ENCODE measurements around the gene PTPRO. TPM values are rescaled to one million over a fixed set of nuclear protein-coding genes. Genes with fewer than 3 reads are reported as not detected.

Gene PTPRO
- polyA plus RNA-seq, 2 of the 4 experiments (the other 2 are of a cell fraction): 0.04 TPM; not detected in 1

DNA sequence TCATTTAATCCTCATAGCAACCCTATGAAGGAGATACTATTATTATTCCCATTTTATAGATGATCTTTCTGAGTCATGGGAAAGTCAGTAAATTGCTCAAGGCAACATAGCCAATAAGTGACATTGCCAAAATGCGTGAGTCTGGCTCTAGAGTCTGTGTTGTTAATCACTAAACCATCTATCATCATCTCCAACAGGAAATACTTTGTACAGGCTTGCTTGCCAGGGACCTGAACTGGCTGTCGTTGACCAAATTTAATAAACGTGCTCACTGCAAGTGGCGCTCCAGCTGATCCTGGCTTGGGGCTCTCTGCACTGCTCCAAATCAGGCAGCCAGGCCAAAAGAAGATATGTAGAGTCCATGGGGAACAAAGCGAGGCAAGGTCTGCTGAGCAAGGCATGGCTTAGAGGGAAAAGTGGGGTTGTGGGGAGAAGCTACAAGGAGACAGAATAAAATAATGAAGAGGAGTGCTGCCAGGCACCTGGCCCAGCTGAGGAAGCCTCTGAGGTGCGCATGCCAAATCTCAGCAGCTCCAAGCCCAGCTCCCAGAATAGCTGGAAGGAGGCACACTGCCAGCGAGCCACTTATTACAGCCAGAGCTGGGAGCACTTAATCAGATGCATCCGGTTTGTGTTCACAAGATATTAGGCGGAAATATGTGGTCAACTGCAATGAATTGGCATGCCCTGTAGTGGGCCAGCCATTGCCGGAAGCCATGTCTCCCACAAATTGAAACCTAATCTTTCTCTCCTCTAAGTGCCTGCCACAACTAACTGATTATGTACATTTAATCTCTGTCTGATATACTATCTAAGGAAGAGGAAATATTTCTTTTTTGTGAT is 43.3 kb upstream of the PTPRO start (continued):
- TF ChIP-seq, protein P1, sequence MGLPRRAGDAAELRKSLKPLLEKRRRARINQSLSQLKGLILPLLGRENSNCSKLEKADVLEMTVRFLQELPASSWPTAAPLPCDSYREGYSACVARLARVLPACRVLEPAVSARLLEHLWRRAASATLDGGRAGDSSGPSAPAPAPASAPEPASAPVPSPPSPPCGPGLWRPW (IDR thresholded peaks at IDR 0.05): no peak
- no peak for TF ChIP-seq ZNF302 (CRISPR knock-in tag; IDR thresholded peaks at IDR 0.05)
- no peak for TF ChIP-seq MAFK (IDR thresholded peaks at IDR 0.05; ENCODE audit: partially characterized antibody)

DNA sequence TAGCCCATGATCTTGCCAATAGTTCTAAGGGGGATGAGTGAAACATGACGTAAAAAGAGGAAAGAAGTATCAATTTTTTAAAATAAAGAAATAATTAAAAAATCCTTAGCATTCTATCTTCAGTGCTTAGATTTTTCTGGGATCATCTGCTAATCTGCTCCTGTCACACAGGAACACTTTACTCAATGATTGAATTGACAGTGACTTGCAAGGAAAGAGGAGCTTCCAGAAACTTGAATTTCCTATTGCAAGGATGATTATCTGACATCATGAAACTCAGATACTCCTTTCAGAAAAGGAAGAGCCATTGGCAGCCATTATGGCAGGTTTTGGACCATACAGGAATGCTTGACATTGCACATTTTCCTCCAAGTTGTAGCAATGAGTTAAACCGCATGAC is 41.4 kb upstream of the PTPRO start:
- POLR2A ChIA-PET: no interaction called here
- H3K4me3 ChIP-seq: no peak overlapping the region
- no peak overlapping the region for H3K4me2 ChIP-seq
- DNase-seq (ENCODE audit: low read depth in 1 of 2, low spot score in 1 of 2): no peak
- TF ChIP-seq, protein P2, sequence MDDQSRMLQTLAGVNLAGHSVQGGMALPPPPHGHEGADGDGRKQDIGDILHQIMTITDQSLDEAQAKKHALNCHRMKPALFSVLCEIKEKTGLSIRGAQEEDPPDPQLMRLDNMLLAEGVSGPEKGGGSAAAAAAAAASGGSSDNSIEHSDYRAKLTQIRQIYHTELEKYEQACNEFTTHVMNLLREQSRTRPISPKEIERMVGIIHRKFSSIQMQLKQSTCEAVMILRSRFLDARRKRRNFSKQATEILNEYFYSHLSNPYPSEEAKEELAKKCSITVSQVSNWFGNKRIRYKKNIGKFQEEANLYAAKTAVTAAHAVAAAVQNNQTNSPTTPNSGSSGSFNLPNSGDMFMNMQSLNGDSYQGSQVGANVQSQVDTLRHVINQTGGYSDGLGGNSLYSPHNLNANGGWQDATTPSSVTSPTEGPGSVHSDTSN (IDR thresholded peaks at IDR 0.05): no peak
- no peak for TF ChIP-seq CEBPB (IDR thresholded peaks at IDR 0.05)
- ATAC-seq: no peak
- H3K4me1 ChIP-seq: no peaks in the 10 kb centered on the region
- H3K9me3 ChIP-seq: no peaks in the 10 kb centered on the region
- WGBS (ENCODE audit: missing lambda C conversion rate): 41% methylated on average over 2 of the region's 2 CpGs
- no peak overlapping the region for H3K27ac ChIP-seq
- CTCF ChIA-PET: interaction anchor here (1.4 to 2.7 kb wide), 5 partner anchors 11 to 246 kb away, joined by 3 to 14 read pairs (median 5); partner anchors contain the start of gene RERG
- FAIRE-seq: no peak

DNA sequence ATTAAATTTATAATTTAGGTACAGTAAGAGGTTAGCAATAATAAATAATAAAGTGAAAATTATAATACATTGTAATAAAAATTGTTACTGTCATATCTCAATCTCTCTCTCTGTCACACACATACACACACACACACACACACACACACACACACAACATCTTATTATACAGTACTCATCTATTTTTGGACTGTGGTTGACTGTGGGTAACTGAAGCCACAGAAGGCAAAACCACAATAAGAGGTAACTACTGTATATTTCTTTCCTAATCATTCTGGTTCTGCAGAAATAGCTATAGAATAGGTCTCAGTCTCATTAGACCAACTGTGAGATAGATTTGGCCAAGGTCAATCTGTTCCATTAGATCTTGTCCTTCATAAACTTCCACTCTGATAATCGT is 33.1 kb upstream of the PTPRO start:
- H3K4me3 ChIP-seq: no peak overlapping the region
- ATAC-seq (no peak), DNase-seq (ENCODE audit: low read depth in 1 of 2, low spot score in 1 of 2) (no peak), FAIRE-seq (no peak)
- H3K4me2 ChIP-seq: no peak overlapping the region
- no peak overlapping the region for H3K27ac ChIP-seq
- ChIA-PET CTCF (no interaction called here), POLR2A (no interaction called here)
- 0% methylated on average over 1 of the region's 1 CpG for WGBS (ENCODE audit: missing lambda C conversion rate)
- no peaks in the 10 kb centered on the region for H3K4me1 ChIP-seq
- TF ChIP-seq TFCP2L1 (CRISPR knock-in tag; IDR thresholded peaks at IDR 0.05) (no peak), HOXB13 (CRISPR knock-in tag; IDR thresholded peaks at IDR 0.05; ENCODE audit: low read depth) (no peak), ZC3H11A (IDR thresholded peaks at IDR 0.05) (no peak), FOSL2 (IDR thresholded peaks at IDR 0.05) (no peak), FOSL2 (CRISPR knock-in tag; IDR thresholded peaks at IDR 0.05) (no peak), RFX5 (IDR thresholded peaks at IDR 0.05) (no peak), HOXA7 (CRISPR knock-in tag; IDR thresholded peaks at IDR 0.05) (no peak), POLR2A (IDR thresholded peaks at IDR 0.05; ENCODE audit: low read length) (no peak), ESRRA (IDR thresholded peaks at IDR 0.05; ENCODE audit: borderline replicate concordance, low read length) (no peak), RNF2 (IDR thresholded peaks at IDR 0.05; ENCODE audit: borderline replicate concordance, low read depth) (no peak), JUN (IDR thresholded peaks at IDR 0.05) (no peak), CHD2 (IDR thresholded peaks at IDR 0.05; ENCODE audit: low read length, partially characterized antibody) (no peak), NFE2L2 (conservative IDR thresholded peaks at IDR 0.05; ENCODE audit: low read length) (no peak)
- TF ChIP-seq, protein P3, sequence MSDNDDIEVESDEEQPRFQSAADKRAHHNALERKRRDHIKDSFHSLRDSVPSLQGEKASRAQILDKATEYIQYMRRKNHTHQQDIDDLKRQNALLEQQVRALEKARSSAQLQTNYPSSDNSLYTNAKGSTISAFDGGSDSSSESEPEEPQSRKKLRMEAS (IDR thresholded peaks at IDR 0.05): no peak
- TF ChIP-seq, protein P4, sequence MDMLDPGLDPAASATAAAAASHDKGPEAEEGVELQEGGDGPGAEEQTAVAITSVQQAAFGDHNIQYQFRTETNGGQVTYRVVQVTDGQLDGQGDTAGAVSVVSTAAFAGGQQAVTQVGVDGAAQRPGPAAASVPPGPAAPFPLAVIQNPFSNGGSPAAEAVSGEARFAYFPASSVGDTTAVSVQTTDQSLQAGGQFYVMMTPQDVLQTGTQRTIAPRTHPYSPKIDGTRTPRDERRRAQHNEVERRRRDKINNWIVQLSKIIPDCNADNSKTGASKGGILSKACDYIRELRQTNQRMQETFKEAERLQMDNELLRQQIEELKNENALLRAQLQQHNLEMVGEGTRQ (IDR thresholded peaks at IDR 0.05): no peak
- TF ChIP-seq, protein P5, sequence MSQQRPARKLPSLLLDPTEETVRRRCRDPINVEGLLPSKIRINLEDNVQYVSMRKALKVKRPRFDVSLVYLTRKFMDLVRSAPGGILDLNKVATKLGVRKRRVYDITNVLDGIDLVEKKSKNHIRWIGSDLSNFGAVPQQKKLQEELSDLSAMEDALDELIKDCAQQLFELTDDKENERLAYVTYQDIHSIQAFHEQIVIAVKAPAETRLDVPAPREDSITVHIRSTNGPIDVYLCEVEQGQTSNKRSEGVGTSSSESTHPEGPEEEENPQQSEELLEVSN (IDR thresholded peaks at IDR 0.05; ENCODE audit: borderline replicate concordance, low read depth): no peak
- TF ChIP-seq, protein P6, sequence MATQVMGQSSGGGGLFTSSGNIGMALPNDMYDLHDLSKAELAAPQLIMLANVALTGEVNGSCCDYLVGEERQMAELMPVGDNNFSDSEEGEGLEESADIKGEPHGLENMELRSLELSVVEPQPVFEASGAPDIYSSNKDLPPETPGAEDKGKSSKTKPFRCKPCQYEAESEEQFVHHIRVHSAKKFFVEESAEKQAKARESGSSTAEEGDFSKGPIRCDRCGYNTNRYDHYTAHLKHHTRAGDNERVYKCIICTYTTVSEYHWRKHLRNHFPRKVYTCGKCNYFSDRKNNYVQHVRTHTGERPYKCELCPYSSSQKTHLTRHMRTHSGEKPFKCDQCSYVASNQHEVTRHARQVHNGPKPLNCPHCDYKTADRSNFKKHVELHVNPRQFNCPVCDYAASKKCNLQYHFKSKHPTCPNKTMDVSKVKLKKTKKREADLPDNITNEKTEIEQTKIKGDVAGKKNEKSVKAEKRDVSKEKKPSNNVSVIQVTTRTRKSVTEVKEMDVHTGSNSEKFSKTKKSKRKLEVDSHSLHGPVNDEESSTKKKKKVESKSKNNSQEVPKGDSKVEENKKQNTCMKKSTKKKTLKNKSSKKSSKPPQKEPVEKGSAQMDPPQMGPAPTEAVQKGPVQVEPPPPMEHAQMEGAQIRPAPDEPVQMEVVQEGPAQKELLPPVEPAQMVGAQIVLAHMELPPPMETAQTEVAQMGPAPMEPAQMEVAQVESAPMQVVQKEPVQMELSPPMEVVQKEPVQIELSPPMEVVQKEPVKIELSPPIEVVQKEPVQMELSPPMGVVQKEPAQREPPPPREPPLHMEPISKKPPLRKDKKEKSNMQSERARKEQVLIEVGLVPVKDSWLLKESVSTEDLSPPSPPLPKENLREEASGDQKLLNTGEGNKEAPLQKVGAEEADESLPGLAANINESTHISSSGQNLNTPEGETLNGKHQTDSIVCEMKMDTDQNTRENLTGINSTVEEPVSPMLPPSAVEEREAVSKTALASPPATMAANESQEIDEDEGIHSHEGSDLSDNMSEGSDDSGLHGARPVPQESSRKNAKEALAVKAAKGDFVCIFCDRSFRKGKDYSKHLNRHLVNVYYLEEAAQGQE (IDR thresholded peaks at IDR 0.05): no peak
- H3K9me3 ChIP-seq: no peaks in the 10 kb centered on the region

Data from A549 (cell line).